GM19467 (cell line): ENCODE measurements around the gene LONP1.

Experiments used
- ATAC-seq: cut with Tn5 transposase; IDR thresholded peaks from one replicate; pipeline ENCODE4 v1.9.1; 2021; ENCODE audit warnings: mild to moderate bottlenecking, moderate library complexity; ENCODE audit not compliant: unreplicated experiment

Gene LONP1

DNA sequence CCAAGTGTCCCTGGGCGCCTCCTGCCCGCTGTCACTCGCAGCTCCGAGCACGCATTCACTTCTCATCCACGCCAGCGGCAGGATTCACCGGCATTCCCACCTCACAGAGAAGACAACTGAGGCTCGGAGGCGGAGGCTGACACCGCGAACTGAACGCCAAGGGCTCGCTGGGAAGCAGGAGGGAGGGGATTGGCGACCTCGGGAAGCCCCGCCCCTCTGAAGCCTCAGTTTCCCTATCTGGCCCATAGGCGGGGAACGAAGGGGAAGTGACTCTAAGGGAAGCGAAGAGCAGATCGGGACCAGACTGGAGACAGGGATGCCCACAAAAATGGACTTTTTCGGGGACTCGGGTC is 39.9 kb downstream of the LONP1 start:
- ATAC-seq: no peak

DNA sequence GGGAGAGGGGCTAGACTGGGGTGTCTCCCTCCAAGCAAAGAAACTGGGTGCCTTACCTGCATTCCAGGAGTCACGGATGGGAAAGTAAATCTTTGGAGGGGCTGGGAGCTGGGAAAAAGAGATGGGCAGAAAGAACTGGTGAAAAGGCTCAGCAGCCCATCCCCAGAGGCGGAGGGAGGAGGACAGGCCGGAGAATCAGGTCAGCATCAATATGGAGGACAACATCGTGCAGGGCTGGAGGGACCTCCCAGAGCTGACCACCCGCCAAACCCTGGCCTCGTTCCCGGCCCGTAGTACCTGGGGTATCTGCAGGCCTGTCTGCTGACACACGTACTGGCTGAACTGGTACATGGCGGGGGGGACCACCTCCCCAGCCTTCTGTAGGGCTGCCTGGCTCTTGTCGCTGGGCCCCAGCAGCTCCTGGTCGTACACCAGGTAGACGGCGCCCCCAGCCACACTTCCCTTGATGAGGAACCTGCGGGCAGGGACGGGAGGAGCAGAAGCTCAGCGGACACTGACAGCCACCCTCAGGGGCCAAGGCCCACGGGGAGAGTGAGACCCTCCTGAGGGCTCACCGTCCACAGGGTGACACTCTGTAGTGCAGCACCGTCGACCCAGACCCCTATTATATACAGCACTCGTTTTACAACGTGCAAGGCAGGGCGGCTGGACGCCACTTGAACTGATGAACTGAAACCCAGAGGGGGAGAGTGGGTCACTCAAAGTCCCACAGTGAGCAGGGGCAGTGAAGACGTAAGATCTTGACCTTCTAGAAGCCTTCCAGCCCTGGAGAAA is 40.5 kb downstream of the LONP1 start:
- ATAC-seq: no peak

DNA sequence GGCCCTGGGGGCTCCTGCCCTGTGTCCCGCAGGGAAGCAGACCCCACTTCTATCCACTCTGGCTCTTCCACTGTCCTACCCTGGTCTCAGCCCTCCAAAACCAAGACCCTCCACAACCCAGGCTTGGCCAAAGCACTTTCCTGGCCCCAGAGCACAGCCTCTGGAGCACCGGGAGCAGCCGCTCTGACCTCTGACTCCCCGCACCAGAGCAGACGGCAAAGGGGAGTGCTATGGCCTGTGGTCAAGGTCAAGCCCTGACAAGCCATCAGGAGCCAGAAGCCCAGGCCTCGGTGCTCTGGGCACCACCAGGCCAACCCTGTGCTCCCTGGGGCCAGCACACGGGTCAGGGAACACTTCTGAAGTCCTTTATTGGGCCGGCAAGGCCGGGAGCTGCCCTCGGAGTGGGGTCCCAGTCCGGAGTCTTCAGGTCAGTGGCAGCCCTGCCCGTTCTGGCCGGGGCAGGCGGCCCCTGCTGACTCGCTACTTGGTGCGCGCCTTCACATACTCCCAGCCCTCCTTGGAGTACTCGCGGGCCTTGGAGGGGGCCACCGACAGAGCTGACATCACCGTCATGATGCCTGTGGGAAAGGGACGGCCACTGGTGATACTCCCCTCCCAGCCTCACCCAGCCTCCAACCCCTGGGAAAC is 41.8 kb downstream of the LONP1 start:
- no peak for ATAC-seq

DNA sequence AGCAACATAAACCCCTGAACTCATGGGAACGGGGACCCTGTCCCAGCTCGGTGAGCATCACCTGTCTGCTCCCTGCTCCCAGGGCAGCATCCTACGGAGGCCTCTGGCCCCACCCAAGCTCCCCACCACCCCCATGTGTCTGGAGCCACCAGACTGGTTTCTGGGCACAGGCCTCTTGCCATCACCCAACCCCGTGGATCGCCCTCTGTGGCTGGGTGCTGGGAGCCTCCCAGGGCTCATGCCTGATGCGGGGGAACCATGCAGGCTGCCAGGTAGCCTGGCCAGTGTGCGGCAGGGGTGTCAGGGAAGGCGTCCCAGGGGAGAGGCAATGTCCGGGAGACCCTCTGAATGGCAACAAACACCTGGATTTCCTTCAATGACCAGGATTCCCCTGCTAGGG is 42.4 kb downstream of the LONP1 start:
- no peak for ATAC-seq

DNA sequence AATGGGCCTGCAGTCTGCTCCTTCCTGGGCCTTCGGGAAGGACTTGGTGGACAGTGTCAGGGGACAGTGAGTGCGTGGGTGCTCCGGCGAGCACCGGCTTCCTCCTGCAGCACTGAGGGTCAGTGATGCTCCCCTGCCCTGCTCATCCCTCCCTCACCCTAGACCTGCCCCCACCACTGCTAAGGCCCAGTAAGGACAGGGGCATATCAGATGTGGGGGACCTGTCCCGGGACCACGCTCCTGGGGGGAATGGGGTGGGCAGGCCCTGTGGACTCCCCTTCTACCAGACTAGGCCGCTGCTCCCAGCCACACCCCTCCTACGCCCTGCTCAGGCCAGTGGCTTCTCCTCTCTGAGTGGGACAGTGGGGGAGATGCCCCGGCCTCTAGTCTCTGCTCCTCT is 42.8 kb downstream of the LONP1 start:
- ATAC-seq: no peak

DNA sequence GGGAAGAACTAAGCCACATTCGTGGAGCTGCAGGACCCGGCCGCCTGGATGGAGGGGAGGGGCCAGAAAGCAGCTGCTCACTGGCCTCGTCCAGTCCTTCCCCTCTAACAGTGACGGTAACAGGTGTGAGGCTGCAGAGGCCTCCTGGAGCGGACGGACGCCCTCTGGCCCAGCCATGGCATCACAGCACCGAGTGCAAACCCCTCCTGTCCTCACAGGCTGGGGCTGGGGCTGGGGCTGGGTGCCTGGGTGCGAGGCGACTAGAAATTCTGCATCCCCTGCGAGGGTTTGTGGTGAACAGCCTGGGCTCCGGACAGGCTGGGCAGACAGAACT is 43.2 kb downstream of the LONP1 start:
- no peak for ATAC-seq

DNA sequence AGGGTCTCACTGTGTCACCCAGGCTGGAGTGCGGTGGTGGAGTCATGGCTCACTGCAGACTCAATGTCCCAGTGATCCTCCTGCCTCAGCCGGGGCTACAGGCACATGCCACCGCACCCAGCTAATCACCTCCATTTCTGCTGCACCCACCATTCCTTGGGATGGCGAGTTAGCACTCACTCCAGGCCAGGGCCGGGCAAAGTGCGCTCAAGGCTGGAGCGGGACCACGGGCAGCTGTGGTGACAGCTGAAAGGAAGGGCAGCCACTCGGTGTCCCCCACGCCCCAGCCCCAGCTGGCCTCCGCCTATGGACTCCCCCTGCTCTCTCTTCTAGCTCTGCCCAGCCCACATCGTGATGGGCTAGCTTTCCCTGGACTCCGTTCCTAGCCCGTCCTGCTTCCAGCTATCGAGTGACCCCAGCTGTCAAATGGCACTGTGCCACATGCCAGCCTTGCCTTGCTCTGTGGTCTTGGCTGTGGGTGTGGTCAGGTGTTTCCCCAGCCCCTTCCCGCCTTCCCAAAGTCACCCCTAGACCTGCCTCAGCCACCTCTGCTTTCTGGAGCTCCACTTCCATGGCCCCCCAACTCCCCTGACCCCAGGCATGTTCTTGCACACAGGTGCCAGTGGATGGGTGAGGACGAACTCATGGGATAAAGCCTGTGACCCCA is 43.7 kb downstream of the LONP1 start:
- no peak for ATAC-seq

DNA sequence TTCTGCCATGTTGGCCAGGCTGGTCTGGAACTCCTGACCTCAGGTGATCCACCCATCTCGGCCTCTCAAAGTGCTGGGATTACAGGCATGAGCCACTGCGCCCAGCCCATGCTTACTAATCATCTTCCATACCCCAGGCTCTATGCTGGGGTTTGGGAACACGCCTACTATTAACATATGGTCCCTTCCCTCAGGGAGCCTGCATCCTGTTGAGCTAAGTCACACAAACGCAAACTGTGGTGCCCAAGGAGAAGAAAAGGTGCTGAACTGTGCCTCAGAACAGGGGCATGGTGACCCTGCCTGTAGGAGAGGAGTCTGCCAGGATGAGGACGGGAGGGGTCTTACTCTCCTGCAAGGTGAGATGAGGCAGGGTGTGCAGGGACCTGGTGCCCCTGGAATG is 45.2 kb downstream of the LONP1 start:
- ATAC-seq: no peak

DNA sequence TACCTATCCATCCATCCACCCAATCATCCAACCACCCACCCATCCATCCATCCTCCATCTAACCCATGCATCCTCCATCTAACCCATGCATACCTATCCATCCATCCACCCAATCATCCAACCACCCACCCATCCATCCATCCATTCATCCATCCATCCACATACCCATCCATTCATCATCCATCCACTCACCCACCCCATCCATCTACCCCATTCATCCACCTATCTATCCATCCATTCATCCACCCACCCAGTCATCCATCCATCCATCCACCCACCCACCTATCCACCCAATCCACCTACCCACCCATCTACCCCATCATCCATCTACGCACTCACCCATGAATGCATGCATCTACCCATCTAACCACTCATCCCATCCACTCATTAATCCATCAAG is 46.2 kb downstream of the LONP1 start:
- ATAC-seq: no peak

DNA sequence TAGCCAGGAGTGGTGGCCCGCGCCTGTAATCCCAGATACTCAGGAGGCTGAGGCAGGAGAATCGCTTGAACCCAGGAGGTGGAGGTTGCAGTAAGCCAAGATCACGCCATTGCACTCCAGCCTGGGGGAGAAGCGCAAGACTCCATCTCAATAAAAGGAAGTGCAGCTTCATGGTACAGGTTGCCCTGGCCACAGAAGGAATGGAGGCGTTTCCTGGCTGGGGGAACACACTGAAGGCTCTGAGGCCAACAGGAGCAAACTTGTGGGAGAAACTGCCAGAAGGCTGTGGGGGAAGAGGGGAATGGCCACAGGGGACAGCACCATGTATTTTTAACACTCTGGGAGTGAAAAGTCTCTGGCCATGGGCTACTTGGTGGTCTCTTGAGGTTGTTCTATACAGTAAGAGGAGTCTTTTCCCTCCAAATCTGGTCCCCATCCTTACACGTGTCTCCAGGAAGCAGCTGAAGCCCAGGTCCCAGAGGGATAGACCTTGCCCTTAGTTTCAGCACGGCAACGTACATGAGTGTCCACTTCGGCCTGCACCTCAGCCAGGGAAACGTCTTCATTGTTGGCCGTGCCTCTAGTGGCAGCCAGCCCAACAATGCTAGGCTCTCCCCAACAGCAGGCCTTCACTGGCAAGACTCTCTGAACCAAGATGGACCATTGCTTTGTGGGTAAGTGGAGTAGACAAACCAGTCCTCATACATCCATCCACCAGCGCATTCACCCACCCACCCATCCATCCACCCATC is 47.1 kb downstream of the LONP1 start:
- no peak for ATAC-seq

DNA sequence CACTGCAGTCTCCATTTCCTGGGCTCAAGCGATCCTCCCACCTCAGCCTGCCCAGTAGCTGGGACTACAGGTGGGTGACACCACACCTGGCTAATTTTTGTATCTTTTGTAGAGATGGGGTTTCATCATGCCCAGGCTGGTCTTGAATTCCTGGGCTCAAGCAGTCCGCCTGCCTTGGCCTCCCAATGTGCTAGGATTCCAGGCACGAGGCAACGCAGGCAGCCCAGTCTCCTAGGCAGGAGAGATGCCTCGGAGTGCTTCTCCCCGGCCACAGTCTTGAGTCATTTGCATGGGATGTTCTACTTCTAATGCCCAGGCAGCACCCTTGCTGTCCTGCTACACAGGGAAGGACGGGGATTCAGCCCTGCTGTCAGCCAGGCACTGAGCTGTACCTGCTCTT is 48.3 kb downstream of the LONP1 start:
- ATAC-seq: no peak

DNA sequence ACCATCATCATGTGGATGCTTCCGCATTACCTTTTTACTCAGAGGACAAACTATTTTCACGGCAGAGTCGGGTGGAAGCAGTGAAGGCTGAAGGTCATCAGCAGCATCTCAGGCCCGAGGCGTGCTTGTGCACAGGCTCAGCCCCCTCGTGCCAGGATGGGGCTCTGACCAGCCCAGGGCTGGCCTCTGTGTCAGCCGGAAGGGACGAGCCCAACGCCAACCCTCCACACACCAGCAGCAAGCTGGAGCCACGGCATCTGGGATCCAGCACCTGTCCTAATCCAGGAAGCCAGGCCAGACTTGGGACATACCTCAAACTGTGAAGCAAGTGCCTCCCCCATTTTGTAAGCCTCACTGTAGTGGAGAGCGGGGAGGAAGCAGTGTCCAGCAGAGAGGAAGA is 50.7 kb downstream of the LONP1 start:
- no peak for ATAC-seq

DNA sequence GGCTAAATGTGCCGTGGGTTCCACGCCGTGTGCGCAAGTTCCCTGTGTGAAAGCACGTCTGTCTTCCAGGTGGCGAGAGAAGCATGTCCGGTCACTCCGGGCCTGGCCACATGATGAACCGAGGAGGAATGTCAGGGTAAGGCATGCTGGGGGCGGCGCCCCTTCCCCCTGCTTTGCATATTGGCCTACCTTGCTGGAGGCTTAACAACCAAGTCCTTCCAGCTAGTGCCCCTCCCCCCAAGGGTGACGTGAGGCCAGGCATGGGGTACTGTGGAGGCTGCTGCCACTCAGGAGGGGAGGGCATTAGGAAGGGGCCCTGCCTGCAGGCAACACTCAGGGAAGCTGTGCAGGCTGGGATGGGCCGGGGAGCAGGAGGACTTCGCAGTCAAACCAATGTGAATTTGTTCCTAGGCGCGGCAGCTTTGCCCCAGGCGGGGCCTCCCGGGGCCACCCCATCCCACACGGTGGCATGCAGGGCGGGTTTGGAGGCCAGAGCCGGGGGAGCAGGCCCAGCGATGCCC is 52.1 kb downstream of the LONP1 start:
- no peak for ATAC-seq

DNA sequence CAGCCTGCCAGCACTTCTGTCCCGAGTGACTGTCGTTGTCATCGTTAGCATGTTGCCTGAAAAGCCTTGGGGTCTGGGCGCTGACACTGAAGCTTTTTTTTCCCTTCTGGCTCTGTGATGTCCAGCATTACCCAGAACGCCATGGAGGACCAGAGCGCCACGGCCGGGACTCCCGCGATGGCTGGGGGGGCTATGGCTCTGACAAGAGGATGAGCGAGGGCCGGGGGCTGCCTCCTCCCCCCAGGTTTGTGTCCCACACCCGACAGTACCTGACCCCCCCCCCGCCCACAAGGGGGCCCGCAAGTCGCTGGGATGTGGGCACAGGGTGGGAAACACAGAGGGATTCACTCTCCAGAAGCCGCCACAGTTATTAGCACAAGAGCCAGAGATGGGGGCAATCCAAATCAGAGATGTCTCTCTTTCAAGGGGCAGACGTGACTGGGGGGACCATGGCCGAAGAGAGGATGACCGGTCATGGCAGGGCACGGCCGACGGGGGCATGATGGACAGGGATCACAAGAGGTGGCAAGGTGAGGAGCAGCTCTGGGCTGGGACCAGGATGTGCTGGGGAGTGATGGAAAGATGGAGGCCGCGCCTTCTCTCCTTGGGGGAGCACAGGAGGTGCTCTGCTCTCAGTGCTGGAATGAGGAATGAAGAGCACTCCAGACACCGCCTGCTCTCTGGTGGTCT is 52.9 kb downstream of the LONP1 start:
- ATAC-seq: no peak

DNA sequence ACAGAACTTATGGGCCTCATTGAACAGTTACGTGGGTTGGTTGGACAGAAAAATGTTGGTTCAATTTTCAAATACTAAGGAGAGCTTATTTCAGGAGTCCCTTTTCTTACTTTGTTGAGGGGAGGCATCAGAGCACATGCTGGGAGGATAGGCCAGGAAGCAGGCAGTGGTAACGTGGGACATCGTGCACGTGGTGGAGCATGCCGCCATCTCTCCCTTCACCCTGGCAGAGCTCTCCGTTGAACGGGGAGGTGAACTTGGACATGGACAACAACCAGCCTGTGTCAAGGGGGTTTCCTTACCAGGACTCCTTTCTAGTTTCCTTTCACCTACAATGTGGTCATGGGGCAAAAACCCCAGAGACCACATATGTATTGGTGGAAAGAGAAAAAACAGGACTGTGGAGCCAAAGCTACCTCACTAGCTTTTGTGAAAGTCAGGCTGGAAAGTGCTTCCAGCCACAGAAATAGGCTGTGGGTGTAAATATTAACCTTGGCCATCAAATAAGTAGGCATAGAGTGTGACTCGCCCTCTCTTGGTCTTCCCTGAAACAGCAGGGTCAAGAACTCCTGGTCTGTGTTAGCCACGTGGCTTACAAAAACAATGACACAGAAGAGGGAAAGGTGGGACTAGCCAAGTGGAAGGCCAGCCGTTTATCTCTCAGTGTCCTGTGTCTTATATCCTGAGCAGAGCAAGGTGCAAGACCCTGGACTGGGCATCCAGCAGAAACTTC is 54.0 kb downstream of the LONP1 start:
- ATAC-seq: no peak

DNA sequence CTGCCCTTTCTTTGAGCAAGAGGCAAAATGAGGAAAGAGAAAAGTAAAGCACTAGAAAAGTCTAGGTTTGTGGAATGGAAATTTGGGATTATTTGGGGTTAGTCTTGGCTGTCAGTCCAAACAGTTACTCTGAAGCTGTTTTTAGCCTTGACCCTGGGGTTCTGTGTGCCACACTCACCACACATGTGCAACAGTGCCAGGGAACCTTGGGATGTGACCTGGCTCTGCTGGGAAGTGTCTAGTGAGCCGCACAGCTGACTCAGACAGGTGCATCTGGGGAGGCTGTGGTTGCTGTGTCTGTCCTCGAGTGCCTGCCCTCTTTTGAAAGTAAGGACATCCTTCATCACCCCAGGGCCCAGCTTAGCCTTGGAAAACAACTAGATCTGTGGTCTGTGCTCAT is 55.4 kb downstream of the LONP1 start:
- ATAC-seq: no peak

DNA sequence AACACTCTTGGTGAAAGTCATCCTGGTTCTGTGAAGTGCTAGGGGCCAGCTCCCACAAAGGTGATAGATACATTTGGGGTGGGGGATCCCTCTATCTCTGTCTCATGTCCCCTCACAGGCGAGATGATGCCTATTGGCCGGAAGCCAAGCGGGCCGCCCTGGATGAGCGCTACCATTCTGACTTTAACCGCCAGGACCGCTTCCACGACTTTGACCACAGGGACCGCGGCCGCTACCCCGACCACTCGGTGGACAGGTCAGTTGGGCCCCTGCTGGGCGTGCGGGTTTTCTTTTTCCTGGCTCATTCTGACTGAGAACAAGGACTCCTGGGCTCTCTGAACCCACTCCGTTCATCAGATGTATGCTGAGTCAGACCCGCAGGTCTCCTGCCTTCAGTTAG is 56.0 kb downstream of the LONP1 start:
- no peak for ATAC-seq

DNA sequence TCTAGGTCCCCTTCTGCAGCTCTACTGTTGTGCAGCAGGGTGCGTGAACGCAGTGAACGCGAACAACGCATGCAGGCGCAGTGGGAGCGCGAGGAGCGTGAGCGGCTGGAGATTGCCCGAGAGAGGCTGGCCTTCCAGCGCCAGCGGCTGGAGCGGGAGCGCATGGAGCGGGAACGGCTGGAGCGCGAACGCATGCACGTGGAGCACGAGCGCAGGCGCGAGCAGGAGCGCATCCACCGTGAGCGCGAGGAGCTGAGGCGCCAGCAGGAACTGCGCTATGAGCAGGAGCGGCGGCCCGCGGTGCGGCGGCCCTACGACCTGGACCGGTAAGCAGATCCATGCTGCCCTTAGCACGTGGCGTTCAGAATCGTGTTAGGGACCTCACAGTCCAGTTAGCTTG is 58.5 kb downstream of the LONP1 start:
- ATAC-seq: no peak

DNA sequence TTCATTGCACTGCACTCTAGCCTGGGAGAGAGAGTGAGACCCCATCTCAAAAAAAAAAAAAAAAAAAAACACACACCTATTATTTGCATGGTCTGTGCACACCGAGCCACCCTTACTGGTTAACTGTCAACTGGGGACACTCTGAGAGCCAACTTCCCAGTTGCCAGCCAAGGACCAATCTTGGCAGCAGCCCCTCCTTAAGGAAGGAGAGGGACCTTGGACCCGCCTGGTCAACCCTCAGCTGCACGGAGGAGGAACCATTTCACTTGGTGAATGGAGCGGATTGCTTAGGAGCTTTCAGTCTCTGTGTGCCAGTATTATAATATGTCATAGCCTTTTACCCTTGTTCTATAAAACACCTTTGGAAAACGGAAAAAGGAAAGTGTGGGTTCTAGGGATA is 64.5 kb downstream of the LONP1 start:
- ATAC-seq: no peak

DNA sequence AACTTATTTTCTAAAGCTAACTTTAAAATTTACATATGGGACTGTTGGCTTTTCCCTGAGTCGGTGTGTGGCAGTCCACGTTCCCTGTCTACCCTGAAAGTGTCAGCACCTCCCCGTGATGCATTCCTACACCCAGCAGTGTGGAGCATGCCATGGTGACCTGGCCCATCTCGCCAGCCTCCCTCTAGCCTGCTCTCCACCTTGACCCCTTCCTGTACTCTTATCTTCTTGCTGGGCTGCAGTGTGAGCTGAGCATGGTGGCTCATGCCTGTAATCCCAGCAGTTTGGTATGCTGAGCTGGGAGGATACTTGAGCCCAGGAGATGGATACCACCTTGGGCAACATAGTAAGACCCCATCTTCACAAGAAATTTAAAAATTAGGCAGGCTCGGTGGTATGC is 65.0 kb downstream of the LONP1 start:
- no peak for ATAC-seq
